HG02763 (cell line): Measurements from ENCODE around the gene PPM1L.
"Not testable (repeated sequence)": the region's sequence is repeated elsewhere in the genome, so short reads cannot be mapped to it uniquely, and the experiment has no call there.

ENCODE experiments used
- ATAC-seq: cut with Tn5 transposase; IDR thresholded peaks from one replicate; pipeline ENCODE4 v1.9.1; 2021; ENCODE audit warnings: mild to moderate bottlenecking, moderate library complexity; ENCODE audit not compliant: unreplicated experiment

The PPM1L gene

GRCh38 chr3:160973067-160973809, 217.2 kb downstream of the PPM1L start:
- no peak for ATAC-seq

DNA sequence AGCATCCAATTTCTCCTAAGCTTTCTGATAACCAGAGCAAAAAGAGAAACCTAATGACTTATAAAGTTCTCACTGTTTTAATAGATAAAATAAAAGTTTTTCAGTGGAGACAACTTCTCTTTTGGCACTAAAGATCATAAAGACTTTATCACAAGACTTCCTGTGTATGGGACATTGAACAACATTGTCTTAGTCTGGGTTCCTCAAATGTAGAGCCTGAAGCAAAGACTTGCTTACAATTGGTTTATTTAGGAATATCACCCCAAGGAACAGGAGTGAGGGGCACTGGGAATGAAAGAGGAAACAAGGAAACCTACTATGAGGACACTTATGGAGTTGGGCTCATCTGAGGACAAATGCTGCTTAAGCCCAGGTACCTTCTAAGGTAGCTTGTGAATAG, 221.7 kb downstream of the PPM1L start:
- no peak for ATAC-seq

GRCh38 chr3:160980740-160981139, 224.7 kb downstream of the PPM1L start:
- ATAC-seq = no peak

GRCh38 chr3:160981217-160981938, 225.3 kb downstream of the PPM1L start:
- ATAC-seq = peak; percentile 86

DNA sequence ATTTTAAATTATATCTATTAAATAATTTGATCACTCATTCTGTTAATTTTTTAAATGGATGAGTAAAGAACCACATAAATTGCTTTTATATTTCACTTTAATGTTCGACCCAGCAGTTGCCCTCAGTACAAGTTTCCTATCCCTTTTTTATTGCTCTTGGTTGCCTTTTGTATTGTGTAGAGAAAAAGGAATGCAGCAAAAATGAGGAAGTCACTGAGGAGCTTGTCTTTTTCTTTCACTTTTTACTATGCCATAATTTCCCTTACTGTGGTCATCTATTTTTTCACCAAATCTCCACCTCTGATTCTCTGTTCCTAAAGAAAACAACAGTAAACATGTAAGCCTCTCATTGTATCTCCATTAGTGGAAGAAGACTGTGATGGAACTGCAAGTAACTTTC, 226.5 kb downstream of the PPM1L start:
- no peak for ATAC-seq

DNA sequence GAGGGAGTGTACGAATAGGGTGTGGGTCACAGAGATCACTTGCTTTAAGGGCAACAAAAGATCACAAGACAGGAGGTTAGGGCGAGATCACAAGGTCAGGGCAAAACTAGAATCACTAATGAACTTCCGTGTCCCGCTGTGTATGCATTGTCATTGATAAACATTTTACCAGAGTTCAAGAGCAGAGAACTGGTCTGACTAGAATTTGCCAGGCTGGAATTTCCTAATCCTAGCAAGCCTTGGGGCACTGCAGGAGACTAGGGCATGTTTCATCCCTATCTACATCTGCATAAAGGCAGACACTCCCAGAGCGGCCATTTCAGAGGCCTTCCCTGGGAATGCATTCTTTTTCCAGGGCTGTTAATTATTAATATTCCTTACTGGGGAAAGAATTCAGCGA, 227.9 kb downstream of the PPM1L start:
- ATAC-seq = not testable (repeated sequence)

DNA sequence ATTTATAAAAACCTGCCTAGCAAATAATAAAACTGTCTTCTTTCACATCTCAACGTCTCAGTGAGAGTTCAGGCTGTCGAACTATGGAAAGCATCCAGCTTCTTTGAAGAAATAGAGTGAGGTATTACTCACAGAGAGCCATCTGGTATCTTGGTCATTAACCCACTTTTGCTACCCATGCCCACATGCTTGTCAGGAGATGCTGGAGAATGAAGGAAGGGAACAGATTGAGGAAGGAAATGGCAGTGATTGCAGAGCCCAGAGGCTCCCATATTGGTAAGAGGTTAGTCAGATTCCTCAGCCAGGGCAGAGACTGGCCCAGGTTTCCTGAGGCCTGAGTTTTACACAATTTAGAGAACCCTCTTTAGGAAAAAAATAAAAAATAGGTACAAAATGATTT, 230.0 kb downstream of the PPM1L start:
- ATAC-seq = no peak

DNA sequence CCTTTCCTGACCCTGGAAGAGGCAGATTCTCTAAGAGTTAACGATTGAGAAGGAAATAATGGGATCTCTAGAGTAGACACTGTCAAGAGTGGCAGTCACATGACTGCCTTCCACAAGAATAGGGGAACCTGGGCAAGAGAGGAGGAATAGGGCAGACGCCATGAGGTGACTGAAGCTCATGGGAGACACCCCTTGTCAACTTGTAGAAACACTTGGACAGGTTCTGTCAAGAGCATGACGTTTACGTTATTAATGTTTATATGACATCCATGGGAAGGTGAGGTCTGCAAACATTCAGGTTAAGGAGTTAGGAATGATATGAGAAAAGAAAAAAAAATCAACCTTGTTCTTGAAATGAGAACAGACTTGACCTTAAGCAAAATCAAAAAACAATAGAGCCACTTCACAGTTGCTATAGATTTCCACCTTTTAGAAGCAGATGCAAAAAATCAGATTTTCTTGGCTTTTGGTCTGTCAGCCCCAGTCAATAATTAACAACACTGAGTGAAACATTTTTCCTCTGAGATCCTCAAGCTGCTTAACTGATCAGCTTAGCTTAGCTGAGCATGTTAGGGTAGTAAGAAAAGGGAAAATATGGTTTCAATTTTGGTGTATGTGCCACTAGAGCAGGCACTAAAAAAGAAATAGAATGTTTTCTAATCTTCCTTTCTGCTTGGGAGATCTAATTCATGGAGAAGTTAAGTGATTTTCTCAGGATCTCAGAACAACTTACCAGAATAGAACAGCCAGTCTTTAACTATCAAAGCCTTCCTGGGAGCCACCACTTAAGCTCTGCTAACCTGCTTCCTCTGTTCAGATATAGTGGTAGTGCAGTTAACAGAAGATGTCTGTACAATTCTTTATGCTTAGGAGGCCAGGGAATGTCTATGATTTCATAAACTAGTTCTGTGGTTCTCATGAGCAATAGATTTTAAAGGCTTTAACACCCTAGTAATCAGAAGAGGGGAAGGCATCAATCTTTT, 232.2 kb downstream of the PPM1L start:
- no peak for ATAC-seq

DNA sequence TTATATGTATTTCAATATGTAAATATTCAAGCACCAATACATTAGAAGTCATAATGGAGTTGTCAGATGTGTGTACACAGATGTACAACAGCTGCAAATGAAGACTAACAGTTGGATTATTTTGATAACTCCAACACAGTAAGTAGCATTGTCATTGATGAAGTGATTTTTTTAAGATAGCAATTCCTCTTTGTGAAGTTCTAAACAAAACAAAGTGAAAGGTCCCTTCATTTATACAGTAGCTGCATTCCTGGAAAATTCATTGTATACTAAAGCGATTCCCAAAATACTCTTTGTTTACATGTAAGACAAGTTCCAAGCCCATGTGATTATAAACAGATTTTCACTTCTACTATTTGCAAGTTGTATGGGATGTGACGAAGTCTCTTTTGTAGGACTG, 234.4 kb downstream of the PPM1L start:
- ATAC-seq = no peak

- ATAC-seq = no peak
Observed at GRCh38 chr3:160992712-160993111, 236.7 kb downstream of the PPM1L start.

DNA sequence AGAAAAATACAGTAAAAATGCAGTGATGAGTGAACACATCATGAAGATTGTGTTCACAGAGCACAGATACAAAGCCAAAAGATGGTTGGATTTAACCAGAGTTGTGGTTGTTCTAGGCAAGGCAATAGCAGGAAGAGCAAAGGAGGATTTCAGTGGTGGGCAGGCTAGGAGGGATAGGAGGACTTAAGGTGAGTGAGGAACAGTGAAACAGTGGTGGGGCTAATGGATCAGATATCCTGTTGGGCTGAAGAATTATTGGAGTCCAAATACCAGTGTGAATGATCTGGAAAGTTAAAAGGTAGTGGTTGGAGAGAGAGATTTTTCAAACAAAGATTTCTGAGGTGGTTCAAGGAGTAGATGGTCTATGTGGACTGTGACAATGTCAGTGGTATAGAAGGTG, 240.8 kb downstream of the PPM1L start:
- ATAC-seq = no peak

DNA sequence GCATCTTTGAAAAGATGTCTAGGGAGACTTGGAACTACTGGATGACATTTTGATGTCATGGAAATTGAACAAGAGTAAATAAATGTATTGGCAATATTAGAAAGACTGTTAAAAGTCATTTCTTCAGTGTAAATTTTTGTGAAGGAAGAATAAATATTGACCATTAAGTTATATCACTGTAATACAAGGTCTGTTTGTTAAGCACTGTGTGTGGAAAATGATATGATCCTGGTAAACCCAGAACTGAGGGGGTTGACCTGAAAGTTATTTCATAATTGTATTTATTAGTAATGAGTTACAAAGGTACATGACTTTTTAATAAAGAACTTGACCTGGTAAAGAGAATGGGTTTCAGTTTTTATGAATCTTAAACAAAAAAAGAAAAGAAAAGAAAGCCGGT, 242.6 kb downstream of the PPM1L start:
- ATAC-seq = no peak

- ATAC-seq = no peak
Observed at GRCh38 chr3:160999274-160999673, 243.2 kb downstream of the PPM1L start.

DNA sequence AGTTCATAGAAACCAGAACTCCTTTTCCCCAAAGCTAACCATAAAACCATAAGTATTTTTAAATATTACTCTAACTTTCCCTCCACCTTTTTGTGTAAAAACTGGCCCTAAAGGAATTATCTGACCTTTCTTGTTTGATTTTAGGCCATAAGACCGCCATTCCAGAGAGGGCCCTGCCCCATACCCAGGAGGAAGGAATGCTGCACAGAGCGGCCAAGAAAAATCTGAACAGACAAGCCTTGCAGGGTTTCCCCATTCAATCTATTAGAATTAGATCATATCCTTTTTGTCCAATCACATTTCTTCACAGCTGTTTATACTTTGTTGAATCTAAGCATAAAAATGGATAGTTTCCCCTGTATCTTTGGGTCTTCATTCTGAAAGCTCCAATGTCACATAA, 252.1 kb downstream of the PPM1L start:
- no peak for ATAC-seq

GRCh38 chr3:161010151-161010550, 254.1 kb downstream of the PPM1L start:
- not testable (repeated sequence) for ATAC-seq

DNA sequence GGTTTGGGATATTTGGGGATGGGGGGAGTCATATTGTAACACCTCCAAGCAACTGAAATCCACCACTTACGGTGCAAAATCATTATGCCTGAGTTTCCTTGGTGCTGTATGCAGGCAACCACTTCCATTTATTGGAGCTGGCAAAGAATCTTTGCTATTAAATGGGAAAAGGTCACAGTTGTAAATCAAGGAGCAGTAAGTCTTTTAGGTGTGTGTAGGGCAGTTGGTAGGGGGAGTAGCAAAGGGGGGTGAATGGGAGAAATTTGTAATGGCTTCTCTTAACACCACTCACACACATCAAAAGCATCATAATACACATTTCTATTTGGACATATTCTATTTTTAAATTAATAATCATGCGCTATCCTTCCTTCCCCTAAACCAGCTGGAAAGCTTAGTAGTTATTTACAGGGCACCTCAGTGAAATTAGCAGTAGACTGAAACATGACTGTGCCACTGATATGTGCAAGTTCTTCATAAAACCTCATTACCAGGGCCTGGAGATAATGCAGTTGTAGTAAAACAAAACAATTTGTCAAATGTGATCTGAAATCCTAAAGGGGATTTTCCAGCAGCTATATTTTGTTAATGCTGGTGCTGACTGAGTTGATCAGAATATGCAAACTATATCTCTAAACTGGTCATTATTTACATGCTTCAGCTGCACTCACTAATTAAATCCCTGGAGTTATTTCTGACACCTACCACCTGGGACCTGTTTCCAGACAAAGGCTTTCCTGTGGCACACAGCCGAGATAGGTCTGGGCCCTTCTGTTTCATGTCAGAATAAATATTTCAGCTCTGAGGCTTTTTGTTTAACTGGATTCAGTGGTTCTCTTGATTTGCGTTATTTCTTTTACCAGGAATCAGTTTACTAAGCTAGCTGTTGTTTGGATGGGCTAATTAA, 259.1 kb downstream of the PPM1L start:
- no peak for ATAC-seq

DNA sequence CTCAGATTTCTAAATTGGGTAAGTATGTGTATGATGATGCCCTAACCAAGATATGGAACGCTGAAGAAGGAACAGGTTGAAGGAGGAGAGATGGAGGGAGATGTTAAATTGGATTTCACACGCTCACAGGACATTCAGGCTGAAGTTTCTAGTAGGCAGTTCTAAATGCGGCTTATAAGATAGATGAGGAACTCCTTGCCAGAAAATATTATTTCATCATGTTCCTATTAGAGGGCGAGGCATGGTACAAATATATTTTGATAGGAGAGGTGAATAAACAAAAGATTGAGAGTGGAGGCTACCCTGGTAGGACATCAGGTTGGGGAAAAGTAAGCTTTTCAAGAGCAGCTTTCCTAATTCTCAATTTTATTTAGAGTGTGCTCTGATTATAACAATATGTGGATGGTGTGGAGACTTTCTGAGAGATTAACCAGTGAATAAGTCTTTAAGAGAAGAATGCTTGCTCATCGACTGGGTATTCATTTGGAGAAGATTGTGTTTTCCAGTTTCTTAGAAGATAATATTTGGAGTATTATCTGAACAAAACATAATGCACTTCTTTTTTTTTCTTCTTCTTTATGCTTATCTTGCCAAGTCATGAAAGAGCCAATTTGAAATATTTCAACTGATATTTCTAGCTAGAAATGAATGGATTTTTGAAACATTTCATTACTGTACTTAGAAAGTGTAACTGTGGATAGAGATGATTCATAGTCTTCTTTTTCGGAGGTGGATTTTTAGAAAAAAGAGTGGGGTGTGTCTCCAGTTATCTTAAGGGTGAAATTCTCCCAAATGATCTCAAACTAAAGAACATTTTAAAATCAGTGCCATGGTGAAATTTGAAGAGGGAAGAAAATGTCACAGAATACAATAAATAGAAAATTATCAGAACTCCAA, 260.6 kb downstream of the PPM1L start:
- ATAC-seq = no peak

DNA sequence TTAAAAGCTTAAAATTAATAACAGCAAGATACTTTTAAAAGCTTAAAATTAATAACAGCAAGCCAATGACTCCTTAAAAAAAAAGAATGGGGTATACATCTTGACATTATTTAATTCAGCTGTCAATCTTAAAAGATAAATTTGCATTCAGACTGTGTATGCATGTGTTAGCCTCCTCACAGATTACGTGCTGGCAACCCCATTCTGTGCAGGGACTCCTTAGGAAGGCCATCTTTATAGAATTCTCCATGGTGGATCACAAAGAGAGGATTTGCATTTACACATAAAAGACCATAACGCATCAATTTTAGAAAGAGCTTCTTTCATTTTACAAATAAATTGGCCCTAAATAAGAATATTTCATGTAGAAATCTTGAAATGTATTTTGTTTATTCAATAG, 261.9 kb downstream of the PPM1L start:
- no peak for ATAC-seq

DNA sequence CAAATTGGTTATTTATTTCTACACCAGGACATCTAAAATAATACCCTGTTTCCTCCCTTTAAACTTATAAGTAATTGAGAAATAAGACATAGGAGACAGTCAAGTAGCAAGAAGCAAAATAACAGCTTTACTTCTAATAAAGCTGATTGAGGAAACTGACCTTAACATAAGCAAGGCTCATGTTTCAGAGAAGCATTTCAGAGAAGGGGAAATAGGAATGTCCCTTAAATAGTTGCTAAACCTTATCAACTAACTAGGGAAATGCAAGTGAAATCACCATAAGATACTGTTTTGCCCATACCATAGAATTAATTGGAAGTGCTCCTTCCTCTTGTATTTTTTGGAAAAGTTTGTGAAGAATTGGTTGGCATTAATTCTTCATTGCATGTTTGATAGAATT, 264.2 kb downstream of the PPM1L start:
- no peak for ATAC-seq
